ENCODE data around the gene PDP2. TPM values are rescaled to one million over a fixed set of nuclear protein-coding genes. Genes with fewer than 3 reads are reported as not detected.
"Not testable (repeated sequence)": the region's sequence is repeated elsewhere in the genome, so short reads cannot be mapped to it uniquely, and the experiment has no call there.

The PDP2 gene
- total RNA-seq, 2 experiments from 2014 or later = 13.8 to 29.2 TPM

GRCh38 chr16:66933776-66934137, 53.4 kb downstream of the PDP2 start:
- Histone ChIP-seq H3K36me3 (ENCODE audit: insufficient read depth, low read length) (peaks cover 8% of the 10 kb centered on the region; the same call in 1 of the 2 replicates), H3K4me1 (ENCODE audit: insufficient read depth, low read length, poor library complexity, severe bottlenecking) (peaks cover 12% of the 10 kb centered on the region), H2AFZ (ENCODE audit: low read length) (peak overlapping the region; percentile 75), H3K27ac (ENCODE audit: low read depth, low read length, poor library complexity, severe bottlenecking) (peak overlapping the region; percentile 34), H3K9me2 (ENCODE audit: insufficient read depth, low read length) (no peaks in the 10 kb centered on the region), H4K20me1 (ENCODE audit: insufficient read depth, low read length) (no peaks in the 10 kb centered on the region), H3K4me3 (ENCODE audit: low read depth, low read length, poor library complexity, severe bottlenecking) (peak overlapping the region; percentile 88), H3K9me3 (ENCODE audit: low read length) (no peaks in the 10 kb centered on the region), H3K4me2 (ENCODE audit: low read length) (peak overlapping the region; percentile 95), H3K79me2 (ENCODE audit: insufficient read depth, low read depth, low read length) (peaks cover 7% of the 10 kb centered on the region; the same call in 1 of the 2 replicates)
- TF ChIP-seq CTCF (conservative IDR thresholded peaks at IDR 0.05; ENCODE audit: low read length) = no peak
- TF ChIP-seq EZH2phosphoT487 (IDR thresholded peaks at IDR 0.05; ENCODE audit: borderline replicate concordance, low read depth, low read length) = no peak
- ChIA-PET POLR2A (no interaction called here), CTCF (ENCODE audit: unreplicated experiment) (no interaction called here)
- BruUV-seq (replicated peaks) = TSS peak; percentile 58
- DNase-seq (ENCODE audit: low spot score) = no peak
- intact Hi-C loops (cut with micrococcal nuclease; ENCODE audit: unreplicated experiment) = loop anchor here (5.0 kb wide), 1 partner anchor 36 kb away; no protein-coding TSS in a partner anchor

- Histone ChIP-seq H3K79me2 (ENCODE audit: insufficient read depth, low read depth, low read length) (peaks cover 7% of the 10 kb centered on the region; the same call in 1 of the 2 replicates), H3K4me3 (ENCODE audit: low read depth, low read length, poor library complexity, severe bottlenecking) (peak within 1 kb of the TSS; percentile 88), H3K9me2 (ENCODE audit: insufficient read depth, low read length) (no peaks in the 10 kb centered on the region), H3K4me2 (ENCODE audit: low read length) (peak within 1 kb of the TSS; percentile 95), H3K9me3 (ENCODE audit: low read length) (no peaks in the 10 kb centered on the region), H3K36me3 (ENCODE audit: insufficient read depth, low read length) (peaks cover 8% of the 10 kb centered on the region; the same call in 1 of the 2 replicates), H3K4me1 (ENCODE audit: insufficient read depth, low read length, poor library complexity, severe bottlenecking) (peaks cover 12% of the 10 kb centered on the region), H3K27ac (ENCODE audit: low read depth, low read length, poor library complexity, severe bottlenecking) (peak within 1 kb of the TSS; percentile 34), H2AFZ (ENCODE audit: low read length) (peak within 1 kb of the TSS; percentile 75), H4K20me1 (ENCODE audit: insufficient read depth, low read length) (no peaks in the 10 kb centered on the region)
- POLR2A ChIA-PET = interaction anchor here (0.6 kb wide), 1 partner anchor 10 kb away, joined by 3 read pairs; no protein-coding TSS in a partner anchor
- no TSS peak for BruUV-seq (replicated peaks)
- CTCF ChIA-PET (ENCODE audit: unreplicated experiment) = no interaction called here
- no peak for TF ChIP-seq CTCF (conservative IDR thresholded peaks at IDR 0.05; ENCODE audit: low read length)
- TF ChIP-seq EZH2phosphoT487 (IDR thresholded peaks at IDR 0.05; ENCODE audit: borderline replicate concordance, low read depth, low read length) = no peak
- intact Hi-C loops (cut with micrococcal nuclease; ENCODE audit: unreplicated experiment) = loop anchor here (5.0 kb wide), 1 partner anchor 37 kb away; no protein-coding TSS in a partner anchor
- peak; percentile 88 for DNase-seq (ENCODE audit: low spot score)
These were observed 54.0 kb downstream of the PDP2 start, which contains the start of gene CIAO2B for GRCh38 chr16:66934138-66934838. Gene CIAO2B (minus strand): TSS chr16:66934402. CDS start chr16:66934364, 38 bp downstream.

- H4K20me1 ChIP-seq (ENCODE audit: insufficient read depth, low read length); H3K79me2 ChIP-seq (ENCODE audit: insufficient read depth, low read depth, low read length); CTCF ChIA-PET (ENCODE audit: unreplicated experiment); H3K9me2 ChIP-seq (ENCODE audit: insufficient read depth, low read length); H3K36me3 ChIP-seq (ENCODE audit: insufficient read depth, low read length); H3K9me3 ChIP-seq (ENCODE audit: low read length): not testable (repeated sequence)
- Histone ChIP-seq H3K27ac (ENCODE audit: low read depth, low read length, poor library complexity, severe bottlenecking) (peak overlapping the region; percentile 34), H3K4me2 (ENCODE audit: low read length) (peak overlapping the region; percentile 95), H3K4me3 (ENCODE audit: low read depth, low read length, poor library complexity, severe bottlenecking) (peak overlapping the region; percentile 88), H2AFZ (ENCODE audit: low read length) (peak overlapping the region; percentile 55), H3K4me1 (ENCODE audit: insufficient read depth, low read length, poor library complexity, severe bottlenecking) (peaks cover 12% of the 10 kb centered on the region)
- intact Hi-C loops (cut with micrococcal nuclease; ENCODE audit: unreplicated experiment) = loop anchor here (5.0 kb wide), 1 partner anchor 38 kb away; no protein-coding TSS in a partner anchor
- peak; percentile 12 for DNase-seq (ENCODE audit: low spot score)
- BruUV-seq (replicated peaks) = TSS peak; percentile 66
- POLR2A ChIA-PET = interaction anchor here (0.6 kb wide), 1 partner anchor 9 kb away, joined by 3 read pairs; no protein-coding TSS in a partner anchor
These were observed 54.6 kb downstream of the PDP2 start for GRCh38 chr16:66934839-66935313.

All from OCI-LY7 (cell line).